Panc1 (cell line): ENCODE results near the gene FJX1. TPM values are rescaled to one million over a fixed set of nuclear protein-coding genes. Genes with fewer than 3 reads are reported as not detected.

Experiments used
- ATAC-seq: fragments of 200-7000 bp; cut with Tn5 transposase; 2 replicates; pipeline ENCODE4 v1.9.1; 2020; ENCODE audit warnings: mild to moderate bottlenecking, moderate library complexity
- BruUV-seq: library from RNA; stranded (reverse); fragments of 400-500 nt; replicated peaks from 2 replicates; lab custom pipeline; 2021; lab: Mats Ljungman, UMichigan
- CTCF ChIA-PET: fragments of 300-600 bp; sonication (Branson Sonifier 250); formaldehyde crosslinking; loops from one replicate; lab custom pipeline; 2022; ENCODE audit warnings: antibody characterized with exemption; lab: Charles Lee
- POLR2A ChIA-PET: fragments of 300-600 bp; sonication (Branson Sonifier 250); formaldehyde crosslinking; loops from one replicate; lab custom pipeline; 2022; ENCODE audit warnings: antibody characterized with exemption; lab: Charles Lee
- DNase-seq: peaks from one replicate; pipeline ENCODE4 v3.0.0-alpha.2; 2010; ENCODE audit warnings: low read depth, low spot score
- H3K27ac ChIP-seq: 2 replicates; pipeline ENCODE4 v1.5.1; 2011; ENCODE audit warnings: mild to moderate bottlenecking, low read length, inconsistent platforms
- H3K27me3 ChIP-seq: fragments of 200-500 bp; sonication (Bioruptor generic); 2 replicates; pipeline ENCODE4 v1.6.0; 2014; ENCODE audit warnings: low read length, inconsistent platforms; ENCODE audit not compliant: control insufficient read depth, insufficient read depth
- H3K36me3 ChIP-seq: fragments of 200-500 bp; sonication (Bioruptor generic); 2 replicates; pipeline ENCODE4 v1.5.1; 2014; ENCODE audit warnings: inconsistent platforms, mild to moderate bottlenecking, low read length, moderate library complexity; ENCODE audit not compliant: control insufficient read depth, insufficient read depth
- H3K4me1 ChIP-seq: 2 replicates; pipeline ENCODE4 v1.5.1; 2011; ENCODE audit warnings: inconsistent platforms, mild to moderate bottlenecking, low read length, moderate library complexity; ENCODE audit not compliant: control insufficient read depth, insufficient read depth
- H3K4me3 ChIP-seq, 2 experiments: 2 replicates each; pipeline ENCODE4 v1.5.1; 2011 to 2012; ENCODE audit warnings: low read depth in 2 of 2, low read length in 2 of 2, mild to moderate bottlenecking in 2 of 2, inconsistent platforms in 1 of 2, moderate library complexity in 1 of 2
- H3K9me3 ChIP-seq: fragments of 200-500 bp; sonication (Bioruptor generic); 2 replicates; pipeline ENCODE4 v1.5.1; 2014; ENCODE audit warnings: low read depth, mild to moderate bottlenecking, inconsistent platforms, low read length, moderate library complexity; ENCODE audit not compliant: control insufficient read depth, insufficient read depth
- CTCF ChIP-seq: fragments of 450-650 bp; IDR thresholded peaks from 2 replicates; pipeline ENCODE4 v1.5.1; 2017; ENCODE audit warnings: mild to moderate bottlenecking
- POLR2AphosphoS5 ChIP-seq: IDR thresholded peaks from 2 replicates; pipeline ENCODE4 v1.6.1; 2012; ENCODE audit warnings: mild to moderate bottlenecking, low read depth, low read length, moderate library complexity
- REST ChIP-seq, 2 experiments: IDR thresholded peaks; 2 replicates each; pipeline ENCODE4 v1.6.1; 2011 to 2012; ENCODE audit warnings: low read depth in 2 of 2, control low read depth in 1 of 2, low read length in 1 of 2, mild to moderate bottlenecking in 1 of 2, moderate library complexity in 1 of 2; ENCODE audit not compliant: insufficient read depth in 1 of 2
- SIN3A ChIP-seq: IDR thresholded peaks from 2 replicates; pipeline ENCODE4 v1.6.1; 2012; ENCODE audit warnings: low read depth, mild to moderate bottlenecking, low read length, moderate library complexity, borderline replicate concordance; ENCODE audit not compliant: insufficient read depth
- TCF7L2 ChIP-seq: IDR thresholded peaks from 2 replicates; pipeline ENCODE4 v1.6.1; 2011; ENCODE audit warnings: mild to moderate bottlenecking, low read depth, low read length, inconsistent platforms
- in situ Hi-C: cut with HindIII; loops from 2 replicates; pipeline ENCODE4 v1.10.0; 2016; ENCODE audit warnings: low sequenced_read_pairs, low pct_unique_long_range_greater_than_20kb
- intact Hi-C: fragments of 100-400 bp; cut with micrococcal nuclease; formaldehyde crosslinking; loops from one replicate; pipeline ENCODE4 v1.10.0; 2022; ENCODE audit not compliant: unreplicated experiment
- total RNA-seq: library from RNA; stranded (reverse); gene quantifications from one replicate; pipeline ENCODE4 v1.2.1, GENCODE V29; 2021; ENCODE audit not compliant: unreplicated experiment

The FJX1 gene
- total RNA-seq, 1 experiment from 2014 or later, result 31.1 TPM

DNA sequence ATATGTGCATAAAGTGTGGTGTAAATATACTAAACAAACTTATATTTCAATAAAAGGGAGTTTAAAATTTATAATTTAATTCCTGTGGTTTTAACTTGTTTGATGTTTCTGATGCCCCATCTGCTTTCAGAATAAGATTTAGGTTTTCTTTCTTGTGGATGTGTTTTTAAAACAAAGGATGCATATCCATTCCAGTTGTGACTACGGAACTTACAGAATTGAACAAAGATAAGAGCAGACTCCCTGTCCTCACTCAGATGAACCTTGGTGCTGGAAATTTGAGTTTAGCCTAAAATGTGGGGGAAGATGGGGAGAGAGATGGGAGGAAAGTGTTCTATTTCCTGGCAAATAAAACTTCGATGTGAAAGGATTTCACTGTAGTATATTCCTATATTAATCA is 2.5 kb downstream of the FJX1 start:
- Histone ChIP-seq H3K4me3 (peak overlapping the region; percentile 68 to 75; a peak in 3 of 4 replicates), H3K27me3 (no peaks in the 10 kb centered on the region), H3K36me3 (no peaks in the 10 kb centered on the region), H3K27ac (peak overlapping the region; percentile 85; the same call in 1 of the 2 replicates), H3K4me1 (peaks cover 52% of the 10 kb centered on the region), H3K9me3 (no peaks in the 10 kb centered on the region)
- CTCF ChIA-PET, result interaction anchor here (1.5 kb wide), 1 partner anchor 201 kb away, joined by 16 read pairs; no protein-coding TSS in a partner anchor
- no peak for TF ChIP-seq SIN3A
- no peak for TF ChIP-seq REST (IDR thresholded peaks at IDR 0.05; ENCODE audit: insufficient read depth in 1 of 2, low read depth in 2 of 2, low read length in 1 of 2)
- ATAC-seq (no peak), DNase-seq (no peak)
- POLR2A ChIA-PET, result interaction anchor here (0.5 kb wide), 1 partner anchor 127 kb away, joined by 22 read pairs; no protein-coding TSS in a partner anchor
- in situ Hi-C loops (no loop called here), intact Hi-C loops (no loop called here)
- no TSS peak for BruUV-seq

DNA sequence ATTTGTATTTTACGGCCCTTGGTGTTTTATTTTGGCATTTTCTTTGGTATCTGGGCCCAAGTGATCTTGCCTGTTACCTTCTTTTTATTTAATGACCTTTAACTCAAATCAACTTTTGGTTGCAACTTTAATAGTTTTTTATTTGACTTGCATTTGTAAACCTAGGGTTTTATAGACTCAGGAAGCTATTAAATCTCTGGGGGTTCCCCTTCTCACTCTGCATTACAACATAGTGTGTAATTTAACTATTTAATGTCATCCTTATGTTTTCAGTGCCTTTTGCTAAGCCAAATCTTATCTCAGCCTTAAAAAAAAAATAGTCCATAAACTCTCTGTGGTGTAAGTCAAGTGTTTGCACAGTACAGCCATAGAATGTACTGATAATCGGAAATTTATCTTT is 3.4 kb downstream of the FJX1 start:
- ChIA-PET CTCF (no interaction called here), POLR2A (no interaction called here)
- Histone ChIP-seq H3K27me3 (no peaks in the 10 kb centered on the region), H3K27ac (peak overlapping the region; percentile 85), H3K9me3 (no peaks in the 10 kb centered on the region), H3K4me3 (no peak overlapping the region), H3K36me3 (no peaks in the 10 kb centered on the region), H3K4me1 (peaks cover 48% of the 10 kb centered on the region)
- DNase-seq (no peak), ATAC-seq (no peak)
- in situ Hi-C loops (no loop called here), intact Hi-C loops (no loop called here)
- TF ChIP-seq POLR2AphosphoS5, result no peak
- peak; percentile 70; the same call in 1 of the 2 replicates for TF ChIP-seq TCF7L2
- no TSS peak for BruUV-seq

DNA sequence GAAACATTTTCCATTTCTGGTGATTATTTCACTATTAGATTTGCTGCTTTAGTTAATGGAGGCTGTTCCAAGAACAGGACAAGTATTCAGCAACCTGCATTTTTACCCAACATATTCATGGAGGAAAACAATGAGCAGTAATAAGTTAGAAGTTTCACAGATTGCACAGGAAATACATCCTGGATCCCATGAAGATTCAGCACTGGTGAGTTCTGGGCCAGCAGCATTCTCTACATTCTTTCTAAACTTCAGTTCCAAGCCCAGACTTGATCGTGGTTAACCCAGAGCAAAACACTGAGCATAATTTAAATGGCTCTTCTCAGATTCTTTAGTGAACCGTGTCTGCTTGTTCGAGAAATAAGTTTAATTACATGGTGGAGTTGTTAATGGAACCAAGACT is 3.8 kb downstream of the FJX1 start:
- Histone ChIP-seq H3K27me3 (no peaks in the 10 kb centered on the region), H3K9me3 (no peaks in the 10 kb centered on the region), H3K4me1 (peaks cover 44% of the 10 kb centered on the region), H3K27ac (no peak overlapping the region), H3K36me3 (no peaks in the 10 kb centered on the region), H3K4me3 (no peak overlapping the region)
- no TSS peak for BruUV-seq
- ATAC-seq (no peak), DNase-seq (no peak)
- intact Hi-C loops, result no loop called here
- TF ChIP-seq SIN3A (no peak), POLR2AphosphoS5 (no peak), REST (IDR thresholded peaks at IDR 0.05; ENCODE audit: insufficient read depth in 1 of 2, low read depth in 2 of 2, low read length in 1 of 2) (no peak), TCF7L2 (no peak), CTCF (no peak)
- CTCF ChIA-PET, result no interaction called here
- in situ Hi-C loops, result no loop called here
- POLR2A ChIA-PET, result no interaction called here
